GM19193 (cell line): ENCODE measurements around the gene SLC4A2.

ENCODE experiments used
- POLR2A ChIP-seq: IDR thresholded peaks from 4 replicates; pipeline ENCODE4 v1.6.1; 2011; ENCODE audit not compliant: insufficient read depth, insufficient read length; ENCODE audit errors: extremely low read depth

Gene SLC4A2

GRCh38 chr7:151078233-151079040 is 19.0 kb downstream of the SLC4A2 start:
- TF ChIP-seq POLR2A: peak; percentile 33

DNA sequence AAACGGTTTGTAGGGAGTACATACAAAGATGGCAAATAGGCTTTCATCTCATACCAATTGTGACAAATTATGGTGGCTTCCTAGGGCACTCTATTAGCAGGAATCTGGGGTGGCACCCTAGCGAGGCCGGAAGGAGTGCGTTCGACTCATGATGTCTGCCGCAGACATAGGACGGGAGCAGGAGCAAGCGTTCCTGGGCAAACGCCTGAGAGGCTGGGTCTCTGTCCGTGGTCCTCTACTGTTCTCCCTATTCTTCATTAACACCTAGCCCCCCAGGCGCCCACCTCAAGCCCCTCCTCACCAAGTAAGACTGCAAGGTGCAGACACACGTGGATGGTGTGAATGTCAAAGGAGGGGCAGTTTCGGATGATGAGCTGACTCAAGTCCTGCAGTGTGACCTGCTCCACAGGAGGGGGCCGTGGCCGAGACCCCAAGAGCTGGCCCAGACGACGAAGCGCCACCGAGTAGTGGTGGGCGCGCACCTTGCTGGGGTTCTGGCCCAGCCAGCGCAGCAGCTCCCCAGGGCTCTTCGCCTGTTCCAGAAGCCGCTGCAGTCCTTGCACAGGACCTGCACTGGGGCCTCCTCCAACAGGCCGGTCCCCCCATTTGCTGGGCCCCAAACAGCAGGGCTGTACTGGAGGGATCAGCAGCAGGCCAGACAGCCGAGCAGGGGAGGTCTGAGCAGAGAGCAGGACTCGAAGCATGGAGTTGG is 20.0 kb downstream of the SLC4A2 start:
- TF ChIP-seq POLR2A: no peak

DNA sequence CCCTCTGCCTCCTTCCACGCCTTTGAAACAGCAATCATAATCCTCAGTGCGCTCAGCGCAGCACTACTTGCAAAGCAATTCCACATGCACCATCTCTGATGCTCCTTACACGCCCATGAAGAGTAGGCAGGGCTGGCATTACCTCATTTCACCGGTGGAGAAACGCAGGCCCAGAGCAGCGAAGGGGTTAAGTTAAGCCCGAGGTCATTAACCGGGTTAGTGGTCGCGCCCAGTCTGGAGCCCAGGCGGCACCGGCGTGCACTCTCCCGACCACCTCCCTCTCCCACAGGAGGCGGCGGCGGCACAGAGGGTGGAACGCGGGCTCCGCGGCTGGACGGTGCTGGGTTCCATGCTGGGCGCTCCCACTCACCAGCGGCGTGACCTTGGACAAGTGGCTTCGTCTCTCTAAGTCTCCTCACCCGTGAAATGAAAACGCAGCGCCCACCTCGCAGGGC is 20.7 kb downstream of the SLC4A2 start:
- no peak for TF ChIP-seq POLR2A

DNA sequence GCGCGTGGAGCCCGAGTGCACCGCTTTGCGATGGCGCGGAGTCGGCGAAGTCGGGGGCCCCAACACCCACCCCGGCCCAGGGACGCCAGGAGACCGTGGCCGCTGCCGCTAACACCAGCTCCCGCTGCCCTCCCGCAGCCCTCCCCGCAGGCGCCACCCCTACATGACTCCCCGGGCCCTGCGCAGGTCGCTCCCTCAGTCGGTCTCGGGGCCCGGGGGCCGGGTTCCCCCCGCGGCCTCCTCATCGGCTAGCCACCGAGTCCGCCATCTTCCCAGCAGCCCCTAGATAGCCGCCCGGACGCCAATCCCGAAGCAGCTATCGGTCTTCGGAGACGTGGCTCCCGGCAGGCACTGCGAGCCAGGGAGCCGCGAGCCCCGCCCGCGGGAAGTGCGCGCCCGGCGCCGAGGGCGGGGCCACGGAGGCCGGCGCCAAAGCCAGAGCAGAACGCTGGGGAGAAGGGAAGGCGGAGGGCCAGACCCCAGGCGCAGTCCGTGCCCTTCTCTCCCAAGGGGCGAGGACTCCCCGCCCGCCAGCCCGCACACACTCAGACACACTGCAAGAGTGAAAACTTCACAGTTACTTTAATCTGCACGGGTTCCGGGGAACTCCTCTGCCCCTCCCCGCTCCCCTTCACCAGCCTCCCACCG is 21.3 kb downstream of the SLC4A2 start, which contains the start of gene FASTK:
TSS of gene FASTK (minus strand) at position 288 of the 648 bp plus-strand sequence. CDS start at position 245, 43 bp downstream.
- peak; percentile 89 for TF ChIP-seq POLR2A

- no peak for TF ChIP-seq POLR2A
Observed at GRCh38 chr7:151081170-151082101, 22.0 kb downstream of the SLC4A2 start.

DNA sequence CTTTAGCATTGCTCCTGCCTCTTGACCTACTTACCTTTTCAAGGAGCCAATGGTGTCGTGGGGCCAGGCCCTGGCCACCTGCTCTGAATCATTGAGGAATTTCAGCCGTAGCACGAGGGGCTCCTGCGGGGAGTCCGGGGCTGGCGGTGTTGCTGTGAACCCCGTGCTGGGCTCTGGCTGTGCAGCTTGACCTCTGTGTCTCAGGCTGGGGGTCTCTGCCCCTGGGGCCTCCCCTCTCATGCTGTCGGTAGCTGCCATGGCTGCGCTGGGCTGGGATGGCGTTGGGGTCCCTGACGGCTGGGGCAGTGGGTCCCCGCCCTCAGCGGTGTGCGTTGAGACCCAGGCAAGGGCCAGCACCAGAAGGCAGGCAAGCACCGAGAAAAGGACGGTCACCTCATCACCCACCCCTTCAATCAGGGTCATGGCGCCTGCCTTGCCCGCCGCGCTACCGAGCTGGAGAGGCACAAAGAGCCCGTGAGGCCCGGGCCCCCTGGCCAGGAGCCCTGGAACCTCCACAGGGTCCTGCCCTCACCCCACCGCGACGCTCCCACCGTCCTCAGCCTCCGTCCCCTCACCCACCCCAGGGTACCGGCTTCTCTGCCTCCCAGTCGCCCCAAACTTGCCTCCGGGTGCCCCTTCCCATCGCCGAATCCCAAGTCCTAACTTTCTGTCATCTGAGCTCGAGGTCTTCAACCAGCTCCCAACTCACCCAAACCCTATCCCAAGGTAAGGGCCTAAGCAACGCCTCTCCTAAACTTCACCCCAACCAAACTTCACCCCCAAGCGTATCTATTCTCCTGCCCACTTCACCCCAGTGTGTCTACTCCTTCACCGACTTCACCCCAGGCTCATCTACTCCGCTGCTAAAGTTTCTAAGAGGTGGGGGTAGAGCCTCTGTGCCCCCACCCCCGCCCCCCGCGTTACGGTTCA is 23.0 kb downstream of the SLC4A2 start:
- TF ChIP-seq POLR2A: no peak

DNA sequence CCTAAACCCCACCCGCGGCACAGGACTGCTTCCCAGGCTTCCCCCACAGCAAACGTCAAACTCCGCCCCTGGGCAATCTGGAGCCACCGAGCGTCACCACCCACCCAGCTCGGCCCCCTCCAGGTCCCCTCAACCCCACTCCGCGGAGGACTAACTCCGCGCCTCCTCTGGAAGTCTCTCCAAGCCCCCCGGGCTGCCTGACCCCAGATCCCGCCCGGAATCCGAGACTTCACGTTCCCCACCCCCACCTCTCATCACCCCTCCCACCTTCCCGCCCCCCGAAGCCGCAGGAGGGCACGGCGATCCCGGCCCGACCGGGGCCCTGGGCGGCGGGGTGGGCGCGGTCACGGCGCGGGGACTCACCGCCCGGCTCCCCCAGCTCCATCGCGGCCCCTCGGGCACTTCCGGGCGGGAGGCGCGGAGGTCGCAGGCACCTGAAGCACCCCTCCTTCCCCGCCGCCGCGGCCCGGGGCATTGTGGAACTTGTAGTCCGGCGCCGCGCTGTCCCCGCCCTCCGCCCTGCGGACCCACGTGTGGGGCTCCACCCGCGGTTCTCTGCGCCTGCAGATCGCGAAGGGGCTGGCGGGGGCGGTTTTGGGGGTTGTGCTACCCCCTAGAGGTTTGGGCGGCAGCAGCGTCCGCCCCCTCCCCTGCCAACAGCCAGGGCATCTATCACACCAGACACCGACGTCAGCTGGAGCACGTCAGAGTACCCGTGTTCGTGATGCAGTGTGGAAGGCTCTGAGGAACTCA is 23.9 kb downstream of the SLC4A2 start, which contains the start of gene TMUB1:
TSS of gene TMUB1 (minus strand) at position 423 of the 753 bp plus-strand sequence. CDS start 930 bp downstream, outside the sequence.
- TF ChIP-seq POLR2A: peak; percentile 60

GRCh38 chr7:151083824-151084160 is 24.4 kb downstream of the SLC4A2 start:
- no peak for TF ChIP-seq POLR2A

GRCh38 chr7:151085329-151085690 is 25.9 kb downstream of the SLC4A2 start:
- TF ChIP-seq POLR2A: no peak

DNA sequence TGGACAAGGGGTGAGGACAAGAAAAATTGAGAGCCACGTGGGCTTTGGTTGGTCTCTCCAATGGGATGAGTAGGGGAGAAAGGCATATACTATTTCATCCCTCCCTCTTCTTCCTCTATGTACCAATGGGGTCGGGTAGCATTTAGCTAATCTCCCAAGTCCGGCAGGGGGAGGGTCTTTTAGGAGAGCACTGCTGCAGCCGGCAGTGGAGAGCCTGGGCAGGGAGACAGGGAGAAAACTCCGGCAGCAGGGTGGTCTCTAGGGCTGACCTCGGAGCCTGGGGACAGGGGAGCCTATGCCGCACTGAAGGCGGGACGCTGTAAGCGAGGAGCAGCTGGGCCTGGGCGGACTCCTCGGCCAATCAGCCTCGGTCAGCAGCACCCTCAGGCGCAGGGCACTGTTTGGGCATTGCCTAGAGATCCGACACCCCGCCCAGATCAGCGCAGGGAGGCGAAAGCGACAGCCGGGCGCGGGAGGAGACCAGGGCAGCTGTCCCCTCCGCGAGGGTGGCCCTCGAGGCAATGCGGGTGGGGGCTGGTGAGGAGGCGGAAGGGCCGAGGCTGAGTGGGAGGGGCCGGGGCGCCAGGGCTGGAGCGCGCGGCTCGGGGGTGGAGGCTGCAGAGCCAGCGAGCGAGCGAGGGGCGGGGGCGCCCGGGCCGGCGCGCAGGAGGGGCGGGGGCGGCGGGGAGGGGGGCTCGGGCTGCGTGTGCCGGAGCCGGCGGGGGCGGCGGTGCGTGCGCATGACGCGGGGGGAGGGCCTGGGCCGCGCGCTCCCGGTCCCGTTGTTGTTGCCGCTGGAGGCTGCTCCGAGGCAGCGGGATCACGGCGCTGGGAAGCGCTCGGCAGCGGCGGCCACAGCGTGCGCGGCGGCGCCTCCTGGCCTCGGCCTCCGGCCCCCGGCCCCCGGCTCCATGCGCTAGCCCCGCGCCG is 26.6 kb downstream of the SLC4A2 start, which contains the start of gene AGAP3:
TSS of gene AGAP3 (plus strand) at position 785 of the 930 bp plus-strand sequence. CDS start 267 bp downstream, outside the sequence.
- peak; percentile 63 for TF ChIP-seq POLR2A

- no peak for TF ChIP-seq POLR2A
Observed at GRCh38 chr7:151086802-151087244, 27.4 kb downstream of the SLC4A2 start.

GRCh38 chr7:151087245-151088018 is 28.0 kb downstream of the SLC4A2 start:
- TF ChIP-seq POLR2A: peak; percentile 46
